Superior temporal gyrus (tissue), 1 donor: ENCODE results near the gene ZFP30.
"Not testable (repeated sequence)": the region's sequence is repeated elsewhere in the genome, so short reads cannot be mapped to it uniquely, and the experiment has no call there.

ENCODE experiments used
- DNase-seq: peaks from one replicate; pipeline ENCODE4 v3.0.0-alpha.2; 2016; ENCODE audit errors: extremely low spot score

The ZFP30 gene

GRCh38 chr19:37655301-37655688 is at the start of gene ZFP30:
TSS of gene ZFP30 (minus strand) at chr19:37655465. CDS start at chr19:37647822, 7,643 bp downstream.
- peak; percentile 89 for DNase-seq

GRCh38 chr19:37699057-37699456 is 43.8 kb upstream of the ZFP30 start:
- no peak for DNase-seq

GRCh38 chr19:37698216-37698615 is 43.0 kb upstream of the ZFP30 start:
- DNase-seq, result no peak

- DNase-seq, result no peak
Measured at GRCh38 chr19:37695144-37695899, 40.1 kb upstream of the ZFP30 start.

GRCh38 chr19:37692956-37693620 is 37.8 kb upstream of the ZFP30 start:
- DNase-seq, result peak; percentile 73

- peak; percentile 92 for DNase-seq
Measured at GRCh38 chr19:37691881-37692504, 36.7 kb upstream of the ZFP30 start.

- no peak for DNase-seq
Measured at GRCh38 chr19:37683520-37683919, 28.3 kb upstream of the ZFP30 start.

GRCh38 chr19:37669450-37669914 is 14.2 kb upstream of the ZFP30 start:
- no peak for DNase-seq

GRCh38 chr19:37657157-37657556 is 1.9 kb upstream of the ZFP30 start:
- not testable (repeated sequence) for DNase-seq

GRCh38 chr19:37655689-37656371 is 565 bp upstream of the ZFP30 start:
- DNase-seq, result peak; percentile 86

- DNase-seq, result no peak
Measured at GRCh38 chr19:37654629-37655300, 500 bp downstream of the ZFP30 start.

- DNase-seq, result peak; percentile 54
Measured at GRCh38 chr19:37654118-37654517, 1.1 kb downstream of the ZFP30 start.

GRCh38 chr19:37635076-37636056 is 19.9 kb downstream of the ZFP30 start:
- no peak for DNase-seq

GRCh38 chr19:37594982-37595382 is 60.3 kb downstream of the ZFP30 start:
- DNase-seq, result no peak

GRCh38 chr19:37594304-37594981 is 60.8 kb downstream of the ZFP30 start, which contains the start of the genes ZNF540 and ZNF571:
TSS of gene ZNF540 (plus strand) at chr19:37594876. CDS start at chr19:37598448, 3,572 bp downstream.
TSS of gene ZNF571 (minus strand) at chr19:37594792. CDS start at chr19:37586676, 8,116 bp downstream.
- DNase-seq, result peak; percentile 98

GRCh38 chr19:37593996-37594303 is 61.3 kb downstream of the ZFP30 start:
- no peak for DNase-seq

GRCh38 chr19:37583340-37583739 is 71.9 kb downstream of the ZFP30 start:
- no peak for DNase-seq

- no peak for DNase-seq
Measured at GRCh38 chr19:37572203-37572602, 83.1 kb downstream of the ZFP30 start.

- no peak for DNase-seq
Measured at GRCh38 chr19:37565370-37565669, 89.9 kb downstream of the ZFP30 start.
